Stimulated activated CD4-positive, alpha-beta T cell treated with anti-CD3 and anti-CD28 coated beads, Interleukin-2, amount 100 ng/mL, for 4 hours (primary cell): Measurements from ENCODE around the gene MRC1.

ENCODE experiments used
- DNase-seq: peaks from one replicate; pipeline ENCODE4 v3.0.0-alpha.2; 2020; ENCODE audit warnings: low read depth

Gene MRC1

GRCh38 chr10:17847585-17848296 lies 38.6 kb downstream of the MRC1 start:
- DNase-seq = no peak

GRCh38 chr10:17848646-17849045 lies 39.5 kb downstream of the MRC1 start:
- no peak for DNase-seq

DNA sequence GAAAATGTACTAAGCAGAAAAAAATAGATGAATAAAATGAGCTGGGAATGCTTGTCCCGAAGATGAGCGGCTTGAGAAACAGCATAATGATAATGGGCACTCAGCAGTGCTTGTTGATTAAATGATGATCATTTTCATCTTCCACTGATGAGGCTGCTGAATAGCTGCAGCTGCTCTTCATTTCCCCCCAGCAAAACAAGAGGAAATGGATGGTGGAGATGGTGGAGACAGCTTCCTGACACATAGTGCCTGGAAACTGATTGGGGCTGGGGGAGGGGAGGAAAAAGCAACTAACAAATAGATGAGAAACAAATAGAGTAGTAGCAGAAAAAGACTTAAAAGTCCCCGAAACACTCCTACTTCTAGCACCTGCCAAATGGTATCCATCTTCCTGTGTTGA lies 41.4 kb downstream of the MRC1 start:
- DNase-seq = no peak

DNA sequence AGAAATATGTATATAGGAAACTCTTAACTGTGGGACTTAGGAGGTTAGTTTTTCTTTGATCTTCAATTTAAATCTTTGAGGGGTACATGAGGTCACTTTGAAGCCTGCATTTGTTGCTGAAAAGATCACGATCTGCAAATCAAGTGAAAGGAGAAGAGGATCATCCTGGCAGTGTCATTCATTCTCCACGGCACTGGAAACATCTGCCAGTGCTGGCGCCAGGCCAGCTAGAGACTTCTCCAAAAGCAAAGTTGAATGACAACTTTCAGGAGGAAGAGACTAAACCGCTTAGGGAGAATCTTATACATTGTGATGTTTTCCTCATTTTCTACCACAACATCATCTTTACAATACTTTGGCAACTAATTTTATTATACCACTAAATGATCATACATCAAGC lies 42.5 kb downstream of the MRC1 start:
- DNase-seq = no peak

GRCh38 chr10:17854044-17854652 lies 45.0 kb downstream of the MRC1 start:
- no peak for DNase-seq

- no peak for DNase-seq
Measured at GRCh38 chr10:17857040-17857439, 47.9 kb downstream of the MRC1 start.

DNA sequence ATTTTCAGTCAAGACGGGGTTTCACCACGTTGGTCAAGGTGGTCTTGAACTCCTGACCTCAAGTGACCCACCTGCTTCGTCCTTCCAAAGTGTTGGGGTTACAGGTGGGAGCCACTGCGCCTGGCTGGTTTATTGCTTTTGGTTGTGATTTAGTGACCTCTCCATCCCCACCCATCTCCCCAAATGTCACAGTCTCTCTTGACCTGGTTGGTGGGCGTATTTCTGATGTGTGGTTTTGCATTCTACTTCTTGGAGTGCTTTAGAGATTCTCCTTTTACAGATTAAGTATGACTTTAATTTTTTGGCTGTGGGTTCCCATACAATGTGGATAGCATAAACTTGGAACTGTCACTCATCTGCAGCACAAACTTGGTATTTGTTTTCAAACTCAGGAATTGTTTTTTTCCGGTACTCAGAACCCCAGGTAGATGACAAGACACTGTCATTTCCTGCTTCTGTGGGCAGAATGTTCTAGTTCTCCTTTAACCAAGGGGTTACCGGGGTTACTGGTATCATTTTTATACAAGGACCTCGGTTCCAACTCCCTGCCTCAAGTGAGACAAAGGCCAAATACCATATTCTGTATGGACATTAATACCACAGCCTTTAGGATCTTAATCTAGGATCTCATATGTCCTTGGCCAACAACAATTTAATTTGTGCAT lies 50.5 kb downstream of the MRC1 start:
- no peak for DNase-seq

- DNase-seq = no peak
Measured at GRCh38 chr10:17861760-17862159, 52.6 kb downstream of the MRC1 start.

GRCh38 chr10:17865351-17865750 lies 56.2 kb downstream of the MRC1 start:
- no peak for DNase-seq

DNA sequence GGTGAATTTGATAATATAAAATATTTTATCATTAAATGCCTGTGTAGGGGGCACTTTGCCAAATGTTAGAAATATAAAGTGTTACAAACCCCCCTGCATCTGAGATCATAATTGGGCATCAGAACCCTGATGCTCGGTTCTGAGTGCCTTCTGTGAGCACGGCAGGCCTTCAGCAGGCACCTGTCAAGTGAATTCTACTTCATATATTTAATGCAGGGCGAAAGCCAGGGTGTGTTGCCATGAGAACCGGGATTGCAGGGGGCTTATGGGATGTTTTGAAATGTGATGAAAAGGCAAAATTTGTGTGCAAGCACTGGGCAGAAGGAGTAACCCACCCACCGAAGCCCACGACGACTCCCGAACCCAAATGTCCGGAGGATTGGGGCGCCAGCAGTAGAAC lies 57.2 kb downstream of the MRC1 start:
- no peak for DNase-seq

GRCh38 chr10:17867056-17867455 lies 57.9 kb downstream of the MRC1 start:
- DNase-seq = no peak

- no peak for DNase-seq
Measured at GRCh38 chr10:17871036-17871435, 61.9 kb downstream of the MRC1 start.

DNA sequence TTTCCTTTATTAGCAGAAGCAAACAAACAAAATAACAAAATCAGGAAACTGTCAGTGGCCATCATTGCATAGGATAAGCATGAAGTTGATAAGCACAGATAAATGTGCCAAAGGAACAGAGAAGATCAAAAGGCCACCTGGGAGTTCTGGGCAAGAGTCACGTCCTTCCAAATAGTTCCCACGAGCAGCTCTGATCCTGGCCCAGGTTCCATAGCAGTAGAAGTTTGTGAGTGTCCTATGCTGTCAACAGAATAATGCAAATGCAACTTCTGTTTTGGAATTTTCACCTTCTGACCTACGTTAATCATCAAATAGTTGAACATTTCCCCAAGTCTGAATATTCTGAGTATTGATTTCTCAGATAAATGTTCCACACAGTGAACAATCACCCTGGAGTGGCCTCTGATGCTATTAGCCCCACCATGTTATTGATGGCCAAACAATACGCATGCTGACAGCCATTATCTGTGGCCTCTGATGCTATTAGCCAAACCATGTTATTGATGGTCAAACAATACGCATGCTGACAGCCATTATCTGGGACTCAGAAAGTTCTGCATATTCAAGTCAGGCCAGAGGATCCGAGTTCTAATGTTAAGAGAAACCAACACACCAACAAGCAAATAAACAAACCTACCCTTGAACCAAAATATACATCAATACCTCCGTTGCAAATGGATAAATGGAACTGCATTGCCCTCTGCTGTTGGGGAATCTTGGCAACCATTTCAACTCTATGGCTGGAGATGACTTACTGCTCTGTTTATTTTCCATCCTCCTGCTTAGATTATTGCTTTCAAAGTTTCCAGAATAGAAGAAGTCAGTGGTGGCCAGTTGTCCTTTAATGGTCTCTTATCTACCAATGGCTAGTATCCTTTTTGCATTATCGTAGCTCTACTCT lies 63.3 kb downstream of the MRC1 start:
- no peak for DNase-seq

- no peak for DNase-seq
Measured at GRCh38 chr10:17873946-17874345, 64.8 kb downstream of the MRC1 start.

DNA sequence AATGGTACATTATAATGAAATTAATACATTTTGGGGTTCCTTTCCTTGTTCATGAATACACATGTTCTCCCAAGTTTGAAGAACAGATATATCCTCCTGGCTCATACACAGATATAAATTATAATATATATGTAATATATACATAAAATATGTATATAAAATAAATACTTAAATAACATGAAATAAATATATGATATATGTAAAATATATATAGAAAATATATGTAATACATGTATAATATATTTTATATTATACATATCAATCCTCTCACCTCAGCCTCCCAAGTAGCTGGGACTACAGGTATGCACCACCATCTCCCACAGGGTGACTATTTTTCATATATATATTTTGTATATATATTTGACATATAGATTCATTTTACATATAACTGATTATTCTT lies 68.0 kb downstream of the MRC1 start:
- DNase-seq = no peak

- no peak for DNase-seq
Measured at GRCh38 chr10:17878896-17879295, 69.7 kb downstream of the MRC1 start.

DNA sequence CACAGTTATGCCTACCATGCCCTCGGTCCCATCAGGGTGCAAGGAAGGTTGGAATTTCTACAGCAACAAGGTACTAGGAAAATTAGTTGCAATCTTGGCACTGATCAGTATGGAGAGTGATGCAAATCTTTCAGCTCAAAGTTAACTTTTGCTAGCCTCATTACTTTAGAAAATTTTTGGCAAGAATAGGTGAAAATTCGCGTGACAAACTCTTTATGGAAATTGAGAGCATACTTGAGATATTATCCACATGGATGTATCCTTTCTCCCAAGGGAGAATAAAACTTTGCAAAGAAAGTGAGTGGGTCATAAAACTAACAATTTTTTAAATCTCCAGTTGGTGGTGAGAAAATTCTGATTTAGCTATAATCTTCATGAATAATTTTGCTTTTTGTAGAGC lies 71.5 kb downstream of the MRC1 start:
- DNase-seq = no peak

- no peak for DNase-seq
Measured at GRCh38 chr10:17882557-17882956, 73.4 kb downstream of the MRC1 start.

- no peak for DNase-seq
Measured at GRCh38 chr10:17883621-17884020, 74.5 kb downstream of the MRC1 start.

DNA sequence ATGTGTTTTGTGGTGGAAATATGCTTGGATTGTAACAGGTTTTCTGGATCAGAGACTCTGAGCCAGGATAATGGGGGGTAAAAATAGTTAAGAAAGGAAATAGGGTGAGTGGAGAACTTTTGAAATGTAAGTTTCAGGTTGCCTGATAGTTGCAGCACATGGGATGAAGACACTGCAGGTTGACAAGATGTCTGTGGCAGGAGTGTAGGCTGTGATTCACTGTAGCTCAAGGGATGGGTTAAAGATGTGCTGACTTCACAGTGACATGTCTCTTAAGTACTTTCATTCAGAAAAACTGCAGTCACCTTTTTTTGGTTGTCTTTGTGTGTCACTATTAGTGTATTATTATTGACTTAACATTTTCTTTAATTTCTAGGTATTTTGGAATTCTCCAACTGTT lies 79.0 kb downstream of the MRC1 start:
- no peak for DNase-seq

DNA sequence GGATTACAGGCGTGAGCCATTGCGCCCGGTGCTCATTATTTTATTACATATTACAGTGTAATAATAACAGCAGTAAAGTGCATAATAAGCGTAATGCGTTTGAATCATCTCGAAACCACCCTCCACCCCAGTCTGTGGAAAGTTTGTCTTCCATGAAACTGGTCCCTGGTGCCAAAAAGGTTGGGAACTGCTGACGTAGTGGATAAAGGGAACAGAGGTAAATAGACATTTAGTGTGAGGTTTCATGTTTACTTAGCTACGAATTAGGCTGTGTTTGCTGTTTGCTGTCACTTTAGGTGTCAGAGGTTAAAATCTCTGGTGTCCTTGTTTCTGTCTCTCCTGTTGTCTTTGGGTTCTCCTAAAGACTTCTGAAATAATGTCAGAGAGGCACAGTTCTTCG lies 82.3 kb downstream of the MRC1 start:
- DNase-seq = no peak

- DNase-seq = no peak
Measured at GRCh38 chr10:17904564-17904963, 95.4 kb downstream of the MRC1 start.

DNA sequence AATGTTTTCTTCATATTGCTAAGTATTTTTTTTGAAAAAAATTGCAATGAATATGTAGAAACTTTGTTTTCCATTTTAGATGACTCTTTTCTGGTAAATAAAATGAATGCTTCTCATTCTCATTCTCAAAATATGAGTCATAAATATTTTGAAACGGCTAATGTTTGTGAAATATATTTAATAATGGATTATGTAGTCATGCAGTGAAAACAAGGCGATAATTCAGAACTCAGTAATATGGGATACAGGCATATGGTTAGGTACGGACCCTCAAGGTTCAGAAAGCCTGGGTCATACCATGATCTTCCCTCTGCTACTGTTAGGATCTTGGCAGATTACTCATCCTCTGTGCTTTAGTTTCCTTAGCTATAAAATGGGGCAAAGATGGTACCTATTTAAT lies 96.3 kb downstream of the MRC1 start:
- DNase-seq = no peak
